ENCODE results near the gene HMBS. TPM values are rescaled to one million over a fixed set of nuclear protein-coding genes. Genes with fewer than 3 reads are reported as not detected.

The HMBS gene
- polyA plus RNA-seq, 1 donor (not counting 4 experiments of a cell fraction or from before 2014, with no cell fraction given): 48.7 TPM

GRCh38 chr11:119117004-119117706 lies 32.5 kb downstream of the HMBS start:
- dilution Hi-C loops (cut with MboI; ENCODE audit: extremely low pct_ligation_motif_present, low sequenced_read_pairs): no loop called here
- Histone ChIP-seq H3K27me3 (ENCODE audit: control insufficient read depth, extremely low read depth, insufficient read depth, low read length) (no peaks in the 10 kb centered on the region), H2AFZ (ENCODE audit: control insufficient read depth, low read length) (no peak overlapping the region), H4K20me1 (ENCODE audit: control insufficient read depth, extremely low read depth, insufficient read depth, low read length) (no peaks in the 10 kb centered on the region), H3K9me3 (ENCODE audit: control insufficient read depth, low read depth, low read length) (no peaks in the 10 kb centered on the region), H3K9ac (ENCODE audit: control insufficient read depth, extremely low read depth, insufficient read depth, low read length) (no peak overlapping the region), H3K79me2 (ENCODE audit: control insufficient read depth, insufficient read depth, low read length) (peaks cover 6% of the 10 kb centered on the region), H3K27ac (ENCODE audit: control insufficient read depth, insufficient read depth, low read length) (no peak overlapping the region), H3K4me3 (ENCODE audit: control insufficient read depth in 2 of 3, extremely low read depth in 1 of 3, insufficient read depth in 2 of 3, low read depth in 1 of 3, low read length in 3 of 3) (no peak overlapping the region), H3K9me1 (ENCODE audit: control insufficient read depth, extremely low read depth, insufficient read depth, low read length) (no peaks in the 10 kb centered on the region), H3K4me1 (ENCODE audit: control insufficient read depth, extremely low read depth, insufficient read depth, low read length) (peaks cover 14% of the 10 kb centered on the region), H3K36me3 (ENCODE audit: control insufficient read depth in 2 of 2, extremely low read depth in 1 of 2, insufficient read depth in 2 of 2, low read length in 2 of 2) (peaks cover 4 to 11% of the 10 kb centered on the region in 2 experiments), H3K4me2 (ENCODE audit: control insufficient read depth, extremely low read depth, insufficient read depth, low read depth, low read length) (no peak overlapping the region)
- DNase-seq (ENCODE audit: low read depth, low spot score) (no peak), FAIRE-seq (no peak)
- no peak for TF ChIP-seq EZH2 (IDR thresholded peaks at IDR 0.05; ENCODE audit: low read length)
- TF ChIP-seq CTCF (optimal IDR thresholded peaks at IDR 0.05 in 1 of 3, IDR thresholded peaks at IDR 0.05 in 1 of 3, conservative IDR thresholded peaks at IDR 0.05 in 1 of 3; ENCODE audit: extremely low read depth in 1 of 3, insufficient read depth in 2 of 3, low read length in 3 of 3): no peak

- H3K27ac ChIP-seq (ENCODE audit: control insufficient read depth, insufficient read depth, low read length): no peak overlapping the region
- H4K20me1 ChIP-seq (ENCODE audit: control insufficient read depth, extremely low read depth, insufficient read depth, low read length): no peaks in the 10 kb centered on the region
- H2AFZ ChIP-seq (ENCODE audit: control insufficient read depth, low read length): no peak overlapping the region
- FAIRE-seq (no peak), DNase-seq (ENCODE audit: low read depth, low spot score) (no peak)
- TF ChIP-seq CTCF (optimal IDR thresholded peaks at IDR 0.05 in 1 of 3, IDR thresholded peaks at IDR 0.05 in 1 of 3, conservative IDR thresholded peaks at IDR 0.05 in 1 of 3; ENCODE audit: extremely low read depth in 1 of 3, insufficient read depth in 2 of 3, low read length in 3 of 3) (no peak), EZH2 (IDR thresholded peaks at IDR 0.05; ENCODE audit: low read length) (no peak)
- no peaks in the 10 kb centered on the region for H3K27me3 ChIP-seq (ENCODE audit: control insufficient read depth, extremely low read depth, insufficient read depth, low read length)
- H3K36me3 ChIP-seq (ENCODE audit: control insufficient read depth in 2 of 2, extremely low read depth in 1 of 2, insufficient read depth in 2 of 2, low read length in 2 of 2): peaks cover 2 to 10% of the 10 kb centered on the region in 2 experiments
- dilution Hi-C loops (cut with MboI; ENCODE audit: extremely low pct_ligation_motif_present, low sequenced_read_pairs): no loop called here
- no peaks in the 10 kb centered on the region for H3K9me3 ChIP-seq (ENCODE audit: control insufficient read depth, low read depth, low read length)
- H3K4me2 ChIP-seq (ENCODE audit: control insufficient read depth, extremely low read depth, insufficient read depth, low read depth, low read length): no peak overlapping the region
- no peaks in the 10 kb centered on the region for H3K9me1 ChIP-seq (ENCODE audit: control insufficient read depth, extremely low read depth, insufficient read depth, low read length)
- H3K4me3 ChIP-seq (ENCODE audit: control insufficient read depth in 2 of 3, extremely low read depth in 1 of 3, insufficient read depth in 2 of 3, low read depth in 1 of 3, low read length in 3 of 3): no peak overlapping the region
- no peak overlapping the region for H3K9ac ChIP-seq (ENCODE audit: control insufficient read depth, extremely low read depth, insufficient read depth, low read length)
- H3K79me2 ChIP-seq (ENCODE audit: control insufficient read depth, insufficient read depth, low read length): peaks cover 17% of the 10 kb centered on the region
- peaks cover 16% of the 10 kb centered on the region for H3K4me1 ChIP-seq (ENCODE audit: control insufficient read depth, extremely low read depth, insufficient read depth, low read length)
Observed at GRCh38 chr11:119118227-119118626, 33.5 kb downstream of the HMBS start.

Measured in keratinocyte (primary cell).